HG03097 (cell line): ENCODE results near the gene MITF.
"Not testable (repeated sequence)": the region's sequence is repeated elsewhere in the genome, so short reads cannot be mapped to it uniquely, and the experiment has no call there.

Source experiments
- ATAC-seq: cut with Tn5 transposase; IDR thresholded peaks from one replicate; pipeline ENCODE4 v1.9.1; 2021; ENCODE audit not compliant: unreplicated experiment, low FRiP score

Gene MITF

DNA sequence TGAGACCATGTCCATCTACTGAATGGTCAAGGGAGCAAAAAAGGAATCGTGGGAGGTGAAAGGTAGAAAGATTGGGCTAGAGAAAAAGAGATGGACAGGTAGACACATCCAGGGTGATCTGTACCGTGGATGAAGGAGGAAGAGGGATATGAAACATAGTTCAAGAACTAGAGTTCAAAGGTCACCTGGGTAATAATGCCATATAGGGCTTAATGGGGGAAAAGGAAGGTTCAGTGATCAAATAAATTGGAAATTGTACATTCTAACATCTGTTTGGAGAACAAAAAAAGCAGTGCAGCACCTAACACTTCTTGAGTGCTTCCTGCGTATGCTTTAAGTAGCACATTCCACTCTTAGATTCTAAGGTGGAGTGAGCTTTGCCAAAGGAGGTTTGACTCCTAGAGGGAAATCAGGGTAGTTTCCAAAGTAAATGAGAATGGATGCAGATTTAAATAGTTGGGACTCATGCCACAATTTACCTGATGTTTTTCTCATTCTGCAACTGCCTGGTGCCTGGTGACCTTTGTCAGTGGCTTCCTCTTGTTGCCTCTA, 46.6 kb downstream of the MITF start:
- ATAC-seq = no peak

DNA sequence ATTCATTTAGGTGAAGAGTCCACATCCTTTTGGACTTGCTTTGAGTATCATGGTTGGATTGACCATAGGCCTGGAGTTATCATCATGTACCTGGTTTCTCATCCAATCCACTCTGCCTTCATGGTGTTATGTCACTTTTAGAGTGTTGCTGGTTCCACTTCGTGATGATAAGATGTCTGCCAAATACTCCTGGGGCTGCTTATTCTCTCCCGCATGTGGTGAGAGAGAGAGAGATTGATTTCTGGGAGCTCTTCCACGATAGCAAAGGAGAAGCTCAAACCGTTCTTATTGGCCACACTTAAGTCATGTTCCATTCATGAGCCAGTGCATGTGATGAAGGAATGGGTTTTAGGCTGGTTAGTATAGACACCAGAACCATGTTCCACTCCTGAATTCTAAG, 47.6 kb downstream of the MITF start:
- no peak for ATAC-seq

DNA sequence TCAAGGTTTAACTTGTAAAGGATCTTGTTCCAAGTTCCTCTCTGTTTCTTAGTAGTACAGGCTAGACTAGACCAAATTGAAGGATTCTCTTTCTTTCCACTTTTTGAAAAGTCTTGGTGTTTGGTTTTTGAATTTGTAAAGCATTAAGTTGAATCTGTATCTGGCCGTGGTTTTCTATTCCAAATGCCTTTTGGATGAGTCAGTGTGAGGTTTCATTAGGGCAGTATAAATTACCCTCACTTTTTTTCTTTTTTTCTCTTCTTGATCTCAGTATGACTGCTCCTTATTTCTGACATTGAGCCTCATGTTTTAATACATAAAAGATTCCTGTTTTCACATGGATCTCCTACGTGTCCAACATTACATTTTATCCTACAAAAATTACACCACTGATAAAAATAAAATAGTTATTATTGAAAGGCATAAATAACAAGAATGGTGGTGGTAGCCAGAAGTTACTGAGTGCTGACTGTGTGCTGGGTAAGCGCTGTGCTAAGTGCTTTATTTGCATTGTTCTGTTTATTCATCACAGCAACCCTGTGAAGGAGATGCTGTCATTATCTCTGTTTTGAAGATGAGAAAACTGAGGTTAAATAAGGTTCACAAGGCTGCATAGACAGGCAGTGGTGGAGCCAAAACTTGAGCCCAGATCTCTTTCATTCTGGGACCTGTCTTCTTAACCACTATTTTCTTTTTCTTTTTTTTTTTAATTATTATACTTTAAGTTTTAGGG, 48.3 kb downstream of the MITF start:
- ATAC-seq = no peak

DNA sequence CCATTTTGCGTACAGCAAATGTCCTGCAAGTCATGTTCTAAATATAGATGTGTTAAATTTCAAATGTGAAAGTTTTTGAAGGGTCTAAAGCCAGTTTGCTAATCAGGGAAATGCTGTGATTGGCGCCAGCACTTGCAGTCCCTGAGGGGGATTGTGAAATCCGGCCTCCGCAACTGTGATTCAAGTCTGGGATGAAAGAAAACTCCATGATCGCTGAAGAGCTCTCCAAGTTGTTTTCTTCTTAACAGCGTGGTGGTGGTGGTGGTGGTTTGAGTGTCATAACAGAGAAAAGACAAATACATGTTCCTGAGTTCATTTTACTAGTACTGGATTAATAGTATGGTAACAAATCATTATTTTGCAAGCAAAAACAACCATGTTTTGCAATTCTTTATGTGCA, 51.8 kb downstream of the MITF start:
- ATAC-seq = no peak

DNA sequence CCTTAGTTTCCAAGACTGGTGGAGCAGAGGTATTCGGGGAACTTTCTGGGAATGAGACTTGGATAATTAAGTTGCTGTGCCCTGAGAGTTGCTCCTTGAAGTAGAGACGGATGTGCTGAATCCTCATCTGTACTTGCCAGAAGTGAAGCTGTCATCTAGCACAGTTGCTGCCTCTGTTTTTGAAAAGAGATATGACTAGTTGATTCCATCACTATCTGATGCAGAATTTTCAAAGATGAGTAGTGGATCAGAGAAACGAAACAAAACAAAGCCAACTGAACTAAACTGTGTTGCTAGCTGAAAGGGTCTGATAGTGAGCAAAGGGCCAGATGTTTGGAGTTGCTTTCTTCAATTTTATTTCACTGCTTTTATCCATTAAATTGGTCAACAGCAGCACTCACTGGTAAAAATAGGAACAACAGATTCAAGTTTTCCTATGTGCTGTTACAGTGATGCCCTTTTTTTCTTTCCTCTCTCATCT, 52.7 kb downstream of the MITF start:
- ATAC-seq = no peak

DNA sequence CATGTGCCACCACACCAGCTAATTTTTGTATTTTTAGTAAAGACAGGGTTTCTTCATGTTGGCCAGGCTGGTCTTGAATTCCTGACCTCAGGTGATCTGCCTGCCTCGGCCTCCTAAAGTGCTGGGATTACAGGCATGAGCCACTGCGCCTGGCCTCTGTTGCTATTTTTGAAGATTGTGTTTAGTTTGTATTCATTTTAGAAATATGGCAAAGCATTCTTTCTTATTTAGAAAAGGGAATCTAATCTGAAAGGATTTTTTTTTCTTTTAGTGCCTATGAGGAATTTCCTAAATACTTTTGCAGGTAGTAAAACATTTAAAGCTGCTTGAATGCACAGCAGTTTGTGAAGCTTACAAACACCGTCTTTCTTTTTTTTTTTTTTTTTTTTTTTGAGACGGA, 56.9 kb downstream of the MITF start:
- not testable (repeated sequence) for ATAC-seq

DNA sequence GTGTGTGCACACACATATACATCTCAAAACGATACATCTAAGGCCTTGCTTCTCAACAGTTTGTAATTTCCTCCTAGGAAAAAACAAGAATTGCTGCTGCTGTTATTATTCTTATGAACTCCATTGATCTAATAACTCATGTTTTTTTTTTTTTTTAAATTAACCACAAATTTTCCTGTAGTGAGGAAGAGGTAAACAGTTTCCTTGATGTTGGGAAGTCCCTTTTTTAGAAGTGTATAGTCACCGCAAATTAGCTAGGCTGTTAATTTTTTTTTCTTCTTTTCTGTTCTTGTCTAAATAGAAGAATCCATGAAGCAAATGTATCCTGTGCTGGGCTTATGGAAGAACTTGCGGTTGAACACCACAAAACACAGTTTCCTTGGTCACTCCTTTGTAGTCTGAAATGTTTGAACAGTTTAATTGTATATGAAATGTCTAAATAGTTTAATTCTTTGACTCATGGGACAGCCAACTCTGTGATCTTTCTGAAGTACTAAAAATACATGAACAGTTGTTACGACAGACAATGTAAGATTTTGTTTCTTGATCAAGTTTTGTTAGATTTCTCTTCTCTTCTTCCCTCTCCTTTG, 64.5 kb downstream of the MITF start:
- no peak for ATAC-seq

DNA sequence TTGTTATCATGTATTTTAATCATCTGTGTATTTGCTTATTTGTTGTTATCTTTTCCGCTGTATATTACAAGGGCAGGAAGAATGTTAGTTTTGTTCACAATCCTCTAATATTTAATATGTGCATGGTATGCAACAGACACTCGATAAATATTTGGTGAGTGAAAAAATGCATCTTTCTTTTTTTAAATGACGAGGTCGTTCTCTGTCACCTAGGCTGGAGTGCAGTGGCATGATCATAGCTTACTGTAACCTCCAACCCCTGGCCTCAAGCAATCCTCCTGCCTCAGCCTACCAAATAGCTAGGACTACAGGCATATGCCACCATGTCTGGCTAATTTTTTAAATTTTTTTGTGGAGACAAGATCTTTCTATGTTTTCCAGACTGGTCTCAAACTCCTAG, 66.2 kb downstream of the MITF start:
- no peak for ATAC-seq

DNA sequence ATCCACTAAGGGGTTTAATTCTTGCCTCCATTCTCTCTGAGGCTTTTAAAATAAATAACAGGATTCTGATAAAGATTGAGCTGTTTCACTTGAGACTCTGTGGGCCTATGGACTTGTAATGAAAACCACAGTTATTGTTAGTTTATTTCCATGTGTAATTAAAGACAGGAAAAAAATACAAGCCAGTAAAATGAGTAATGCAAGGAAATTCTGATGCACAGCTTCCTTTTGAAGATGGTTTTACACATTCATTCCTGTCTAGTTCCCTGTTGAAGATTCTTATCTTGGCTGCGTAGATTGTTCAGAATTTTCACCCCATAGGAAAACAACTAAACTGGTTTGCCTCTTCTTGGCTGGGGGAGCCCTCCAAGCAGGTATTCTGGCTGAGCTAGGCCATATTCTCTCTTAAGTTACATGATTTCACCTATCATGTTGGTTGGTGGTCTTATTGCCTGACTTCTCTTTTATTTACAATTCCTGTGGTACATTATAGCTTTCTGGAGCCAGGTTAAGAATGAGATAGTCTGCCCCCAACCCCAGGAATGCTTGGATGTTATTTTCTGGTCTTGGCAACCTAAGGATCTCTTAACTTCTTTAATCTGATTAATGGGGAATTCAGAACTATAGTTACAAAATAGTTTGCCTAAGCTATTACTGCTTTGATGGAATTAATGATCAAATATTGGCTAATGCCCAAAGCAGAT, 67.6 kb downstream of the MITF start:
- ATAC-seq = no peak

DNA sequence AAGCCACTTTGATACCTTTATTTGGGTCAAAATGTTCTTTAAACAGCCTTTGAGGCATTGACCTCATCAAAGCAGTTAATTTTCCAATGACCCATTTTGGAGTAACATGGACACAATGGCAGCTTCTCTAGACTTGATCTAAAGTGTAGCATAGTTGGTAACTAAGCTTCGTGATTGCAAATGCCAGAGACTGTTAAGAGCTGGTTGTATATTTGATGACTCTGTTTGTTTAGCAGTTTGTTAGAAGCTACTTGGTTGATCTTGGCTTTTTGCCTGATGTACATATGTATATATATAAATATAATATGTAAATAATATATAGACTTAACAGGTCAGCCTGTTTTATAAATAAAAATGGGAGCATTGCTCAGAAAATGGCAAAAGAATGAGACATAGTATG, 68.4 kb downstream of the MITF start:
- ATAC-seq = no peak

DNA sequence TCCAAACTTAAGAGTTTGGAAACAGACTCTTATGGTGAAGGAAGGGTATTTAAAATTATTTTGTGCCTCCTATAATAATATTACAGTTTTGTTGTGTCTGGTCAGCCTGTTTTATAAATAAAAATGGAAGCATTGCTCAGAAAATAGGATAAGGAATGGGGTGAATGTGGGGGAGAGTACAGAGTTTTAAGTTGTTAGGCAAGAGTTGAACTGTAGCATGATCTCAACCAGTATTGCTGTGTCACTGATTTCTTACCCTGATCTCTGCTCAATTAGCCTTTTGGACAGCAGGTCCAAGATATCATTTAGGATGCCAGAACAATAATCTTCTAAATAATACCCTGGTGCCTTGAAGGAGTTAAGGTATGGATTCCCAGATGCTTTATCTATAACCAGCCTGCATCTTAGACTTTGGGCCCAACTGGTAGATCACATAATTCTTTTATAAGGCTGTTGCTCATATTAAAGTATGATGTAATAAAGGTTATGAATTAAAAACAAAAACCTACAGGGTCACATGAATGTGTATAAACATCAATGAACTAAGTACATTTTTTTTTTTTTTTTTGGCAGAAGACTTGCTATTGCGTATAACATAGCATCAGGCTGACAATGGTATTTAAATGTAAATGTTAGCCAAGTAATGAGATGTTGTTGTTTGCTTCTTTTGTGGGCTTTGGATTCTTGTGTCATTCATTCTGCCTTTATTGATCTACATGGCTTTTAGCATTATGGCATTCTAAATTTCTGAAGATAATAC, 70.0 kb downstream of the MITF start:
- ATAC-seq = no peak

DNA sequence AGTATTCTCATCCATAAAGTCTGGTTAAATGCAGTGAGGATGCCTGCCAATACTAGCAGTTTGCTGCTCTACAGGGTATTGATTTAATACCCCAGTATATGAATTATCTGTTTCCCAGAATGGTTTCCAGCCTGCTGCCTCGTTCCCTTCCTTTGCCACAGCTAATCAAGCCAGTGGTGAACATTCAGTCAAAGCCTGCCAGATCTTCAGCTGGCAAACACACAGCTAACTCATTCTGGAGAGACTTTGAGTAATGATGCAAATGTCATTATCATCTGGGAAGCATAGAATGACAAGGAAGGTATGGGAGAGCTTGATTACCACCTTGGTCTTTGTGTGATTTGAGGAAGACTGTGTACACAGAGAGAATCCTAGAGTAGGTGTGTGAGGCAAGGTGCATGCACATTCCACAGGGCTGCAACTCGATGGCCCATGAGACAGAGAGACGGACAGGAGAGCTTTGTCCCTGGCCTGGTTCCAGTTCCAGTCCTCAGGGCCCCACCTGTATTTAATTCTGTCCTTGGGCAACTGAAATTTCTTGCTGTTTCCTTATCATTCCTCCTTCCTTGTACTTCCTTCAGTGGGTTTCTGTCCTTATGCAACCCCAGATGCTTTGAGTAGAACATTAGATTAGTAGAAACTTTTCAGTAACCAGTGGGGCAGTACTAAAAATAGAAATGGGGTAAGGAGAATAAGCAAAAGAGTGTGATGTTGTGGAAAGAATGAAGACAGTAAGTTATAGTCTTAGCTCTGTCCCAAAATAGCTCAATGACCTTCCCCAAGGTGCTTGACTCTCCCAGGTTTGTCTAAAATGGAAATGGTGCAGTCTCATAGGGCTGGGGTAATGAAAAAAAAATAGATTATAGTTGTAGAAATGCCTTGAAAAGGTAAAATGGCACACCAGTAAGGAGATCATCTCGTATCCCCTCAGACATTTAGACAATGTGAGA, 72.5 kb downstream of the MITF start:
- no peak for ATAC-seq

DNA sequence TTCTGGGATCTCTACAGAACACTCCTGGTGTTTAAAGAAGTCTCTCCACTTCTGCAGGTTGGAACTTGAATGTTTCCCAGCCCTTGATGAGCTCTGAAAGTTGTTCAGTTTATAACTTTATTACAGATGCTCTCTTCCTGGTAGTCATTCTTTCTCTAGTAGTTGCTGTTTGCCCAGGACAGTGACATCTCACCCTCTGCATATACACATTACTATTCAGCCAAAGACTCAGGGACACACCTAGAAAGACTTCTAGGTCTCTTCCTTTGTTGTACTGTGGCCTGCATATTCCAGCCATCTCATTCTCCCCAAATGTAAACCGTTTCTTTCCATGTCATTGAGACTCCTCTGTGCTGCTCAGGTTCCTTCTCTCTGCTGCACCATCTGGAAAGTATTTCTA, 76.7 kb downstream of the MITF start:
- no peak for ATAC-seq

DNA sequence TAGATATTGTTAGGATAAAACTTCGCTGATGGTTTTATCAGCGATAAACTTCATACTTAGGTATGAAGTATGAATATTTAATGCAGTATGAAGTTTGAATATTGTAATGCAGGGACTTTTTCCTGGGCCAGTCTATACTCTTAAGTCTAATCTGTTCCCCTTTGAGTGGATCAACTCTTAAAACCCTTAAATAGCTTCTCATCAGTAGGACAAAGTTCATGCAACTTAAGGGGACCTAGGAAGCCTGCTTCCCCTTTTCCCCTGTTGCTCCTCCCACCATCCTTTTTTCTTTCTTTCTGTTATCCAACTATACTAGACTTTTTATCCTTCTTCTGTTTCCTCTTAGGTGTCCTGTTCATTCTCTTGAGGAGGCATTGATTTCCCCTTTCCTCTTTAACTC, 78.7 kb downstream of the MITF start:
- ATAC-seq = no peak

DNA sequence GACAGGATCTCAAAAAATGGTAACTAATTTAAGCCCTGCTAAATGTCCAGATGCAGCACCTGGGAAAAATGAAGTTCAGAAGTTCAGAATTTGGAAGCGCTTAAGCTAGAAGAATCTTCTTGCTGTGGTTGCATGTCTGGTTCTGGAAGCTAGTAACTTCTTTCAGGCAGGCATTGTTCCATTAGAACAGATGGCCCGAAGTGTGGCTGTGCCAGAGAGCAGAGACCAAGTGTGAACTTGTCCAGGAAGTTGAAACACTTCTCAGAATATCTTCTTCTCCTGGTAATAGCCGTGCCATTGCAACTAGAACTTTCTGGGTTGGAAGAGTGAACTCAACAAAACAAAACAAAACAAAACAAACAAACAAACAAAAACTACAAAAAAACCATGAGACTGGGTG, 80.0 kb downstream of the MITF start:
- no peak for ATAC-seq

DNA sequence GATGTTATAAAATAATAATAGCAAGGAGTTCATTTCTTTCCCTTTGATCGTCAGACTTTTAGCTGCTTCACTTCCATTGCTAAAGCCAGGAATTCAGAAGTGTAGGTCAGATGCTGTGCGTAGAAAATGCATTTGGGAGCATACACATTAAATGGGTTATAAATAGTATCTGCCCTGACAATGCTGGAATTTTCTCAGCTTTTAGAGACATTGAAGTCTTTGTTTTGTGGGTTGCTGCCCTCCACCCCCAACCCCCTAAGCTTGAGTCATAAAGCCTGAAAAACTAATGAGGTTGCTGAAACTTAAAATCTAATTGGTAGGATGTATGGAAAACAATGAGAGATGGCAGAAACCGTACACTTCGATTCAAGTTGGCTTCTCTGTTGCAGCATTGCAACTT, 81.9 kb downstream of the MITF start:
- ATAC-seq = no peak

DNA sequence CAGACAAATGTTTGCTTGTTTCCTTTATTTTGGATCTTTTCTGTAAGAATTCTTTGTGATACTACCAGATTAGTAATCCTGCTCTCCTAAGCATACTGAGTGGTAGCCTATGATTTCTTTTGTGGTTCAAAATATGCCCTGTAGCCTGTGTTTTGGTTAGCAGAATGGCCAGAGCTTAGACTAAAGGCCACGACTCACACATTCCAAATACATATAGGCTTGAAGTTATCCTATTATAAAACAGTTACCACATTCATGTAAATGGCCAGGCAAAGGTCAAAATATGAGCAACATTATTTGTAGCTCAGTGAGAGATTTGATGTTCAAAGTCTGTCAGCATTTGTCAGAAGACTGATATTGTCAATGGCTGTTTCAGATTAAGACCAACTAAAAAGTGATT, 84.5 kb downstream of the MITF start:
- no peak for ATAC-seq

DNA sequence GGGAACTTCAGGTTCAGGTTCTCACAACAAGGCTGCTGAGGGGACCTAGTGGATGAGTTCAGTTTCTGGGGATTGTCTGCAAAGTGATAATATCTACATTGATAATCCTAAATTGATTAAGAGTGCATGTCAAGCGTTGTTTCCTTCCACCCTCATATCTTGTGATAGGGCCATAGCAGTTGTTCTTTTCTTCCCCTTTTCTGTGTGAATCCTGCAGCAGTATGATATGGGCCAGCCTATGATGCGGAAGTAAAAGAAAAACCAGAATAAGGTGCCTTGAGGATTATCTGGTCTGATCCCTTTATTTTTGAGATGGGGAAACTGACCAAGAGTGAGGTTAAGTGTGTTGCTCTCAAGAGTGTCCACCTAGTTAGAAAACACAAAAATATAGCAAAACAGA, 86.2 kb downstream of the MITF start:
- no peak for ATAC-seq

DNA sequence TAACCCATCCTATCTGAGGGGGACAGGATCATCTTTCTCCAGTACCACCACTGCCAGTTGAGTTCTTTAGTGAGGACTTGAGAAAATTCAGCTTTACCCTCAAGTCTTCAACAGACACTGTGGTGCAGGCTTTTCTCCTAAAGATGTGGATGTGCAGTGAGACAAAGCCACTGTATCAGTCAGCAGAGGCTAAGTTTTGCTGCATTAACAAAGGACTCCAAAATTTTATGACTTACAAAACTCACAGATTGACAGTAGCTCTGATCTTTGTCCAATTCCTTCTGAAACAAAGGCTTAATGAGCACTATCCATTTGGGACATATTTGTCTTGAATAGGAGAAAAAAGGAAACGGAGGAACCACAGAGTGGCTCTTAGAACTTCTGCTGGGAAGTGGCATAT, 87.9 kb downstream of the MITF start:
- no peak for ATAC-seq

DNA sequence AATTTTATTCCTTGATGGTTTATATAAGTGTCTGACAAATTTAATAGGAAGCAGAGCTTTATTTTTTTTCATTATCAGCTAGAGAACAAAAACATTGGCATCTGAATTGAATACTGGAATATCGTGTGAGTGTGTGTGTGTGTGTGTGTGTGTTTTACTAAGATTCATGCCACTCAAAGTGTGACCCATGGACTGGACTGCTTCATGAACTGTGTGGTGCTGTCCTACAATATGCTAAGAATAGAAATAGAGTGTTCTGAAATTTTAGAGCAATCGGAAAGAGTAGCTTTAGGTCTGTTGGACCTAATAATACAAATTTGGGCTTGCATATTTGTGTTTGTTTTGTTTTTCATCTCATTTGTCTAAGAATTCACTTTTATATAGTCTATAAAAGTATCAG, 89.6 kb downstream of the MITF start:
- no peak for ATAC-seq
